K562 (cell line): Measurements from ENCODE around the gene PAIP2. TPM values are rescaled to one million over a fixed set of nuclear protein-coding genes. Genes with fewer than 3 reads are reported as not detected.

ENCODE experiments used
- CREM ChIP-seq: IDR thresholded peaks from 2 replicates; pipeline ENCODE4 v1.6.1; 2014; ENCODE audit warnings: antibody characterized with exemption, low read depth
- E4F1 ChIP-seq: fragments of 250-450 bp; sonication (Bioruptor Pico); IDR thresholded peaks from 2 replicates; pipeline ENCODE4 v1.5.0; 2021; ENCODE audit warnings: mild to moderate bottlenecking, borderline replicate concordance
- HSF4 ChIP-seq: fragments of 250-450 bp; sonication (Bioruptor Pico); IDR thresholded peaks from 2 replicates; pipeline ENCODE4 v2.1.2; 2022; ENCODE audit warnings: mild to moderate bottlenecking, moderate library complexity, borderline replicate concordance
- MEF2D ChIP-seq: conservative IDR thresholded peaks from 2 replicates; pipeline ENCODE4 v1.6.1; 2016; ENCODE audit warnings: low read depth, missing genetic modification characterization, missing compliant biosample characterization
- MNT ChIP-seq, 2 experiments: fragments of 450-650 bp; conservative IDR thresholded peaks; 2 replicates each; pipeline ENCODE4 v1.6.1; 2017; ENCODE audit warnings: mild to moderate bottlenecking in 2 of 2, moderate library complexity in 2 of 2
- MYC ChIP-seq, 2 experiments: fragments of 250-450 bp in 1 of 2; sonication (Bioruptor Pico) in 1 of 2; IDR thresholded peaks; 2 replicates each; pipeline versions ENCODE4 v1.5.1 to v1.6.1; 2012 to 2021; ENCODE audit warnings: low read depth in 2 of 2, borderline replicate concordance in 1 of 2, improper control_type of control experiment in 1 of 2, low read length in 1 of 2, mild to moderate bottlenecking in 1 of 2, moderate library complexity in 1 of 2
- NFRKB ChIP-seq: fragments of 450-650 bp; IDR thresholded peaks from 2 replicates; pipeline ENCODE4 v1.6.1; 2016; ENCODE audit warnings: low read depth
- PHTF2 ChIP-seq: fragments of 250-450 bp; sonication (Bioruptor Pico); IDR thresholded peaks from 2 replicates; pipeline ENCODE4 v1.5.0; 2021; ENCODE audit warnings: mild to moderate bottlenecking
- POLR3G ChIP-seq: IDR thresholded peaks from 2 replicates; pipeline ENCODE4 v1.6.1; 2011; ENCODE audit not compliant: insufficient read length, insufficient replicate concordance; ENCODE audit errors: extremely low read depth
- SAFB ChIP-seq: fragments of 200-400 bp; formaldehyde crosslinking; IDR thresholded peaks from 2 replicates; pipeline ENCODE4 v1.6.1; 2017; ENCODE audit warnings: low read depth, low read length, borderline replicate concordance
- SMARCC2 ChIP-seq: fragments of 450-650 bp; IDR thresholded peaks from 2 replicates; pipeline ENCODE4 v1.6.1; 2017; ENCODE audit warnings: antibody characterized with exemption, moderate library complexity, mild to moderate bottlenecking, low read depth
- SP1 ChIP-seq: sonication (generic); formaldehyde crosslinking; IDR thresholded peaks from 2 replicates; pipeline ENCODE4 v1.8.1; 2022; ENCODE audit warnings: mild to moderate bottlenecking, missing genetic modification reagents
- TAF7 ChIP-seq: fragments of 450-650 bp; IDR thresholded peaks from 2 replicates; pipeline ENCODE4 v1.6.1; 2016; ENCODE audit warnings: missing genetic modification characterization, missing compliant biosample characterization
- XRCC4 ChIP-seq: IDR thresholded peaks from one replicate; pipeline ENCODE4 v1.6.1; 2011; ENCODE audit not compliant: insufficient read depth, insufficient read length; ENCODE audit errors: extremely low read depth
- ZNF121 ChIP-seq: sonication (generic); formaldehyde crosslinking; conservative IDR thresholded peaks from 2 replicates; pipeline ENCODE4 v1.8.0; 2022; ENCODE audit warnings: missing genetic modification reagents
- ZNF512 ChIP-seq: IDR thresholded peaks from 2 replicates; pipeline ENCODE4 v1.6.1; 2016; ENCODE audit warnings: missing genetic modification characterization, missing compliant biosample characterization
- ZNF644 ChIP-seq: fragments of 200-800 bp; sonication (Bioruptor generic); IDR thresholded peaks from 2 replicates; pipeline ENCODE4 v1.6.1; 2016; ENCODE audit warnings: low read depth, missing genetic modification characterization, missing compliant biosample characterization
- ZNF668 ChIP-seq: fragments of 250-450 bp; sonication (Bioruptor Pico); IDR thresholded peaks from 2 replicates; pipeline ENCODE4 v1.8.0; 2022; ENCODE audit warnings: mild to moderate bottlenecking, inconsistent platforms
- polyA plus RNA-seq, 8 experiments: library from polyadenylated mRNA; depleted of rRNA in 4 of 8; stranded (reverse) in 5 of 8; unstranded in 3 of 8; fragments of >200 nt; fragmentation: Nextera tagmentation in 2 of 8; fragmentation: Illumina TruSeq in 1 of 8; extraction: Ambion mirVana in 2 of 8; extraction: Trizol in 1 of 8; gene quantifications; 2 replicates each; pipeline versions ENCODE4 v1.2.1 to v1.2.3, GENCODE V29; 2011 to 2014; ENCODE audit warnings: inconsistent platforms in 1 of 8, missing spikeins in 1 of 8
- total RNA-seq, 7 experiments: library from RNA; depleted of rRNA in 6 of 7; stranded (reverse); fragments of >200 nt in 6 of 7; fragmentation: Illumina TruSeq in 2 of 7; extraction: Trizol in 2 of 7; gene quantifications; 2 replicates each; pipeline versions ENCODE4 v1.2.1 to v1.2.3, GENCODE V29; 2011 to 2021; ENCODE audit warnings: low replicate concordance in 1 of 7

Gene PAIP2
- total and polyA plus RNA-seq, 9 of the 15 experiments (the other 6 are each of a cell fraction or from before 2014, with no cell fraction given) = 78.3 to 187 (median 128) TPM

GRCh38 chr5:139299486-139299885 is 42.2 kb upstream of the PAIP2 start (continued):
- TF ChIP-seq MEF2D (tag) (no peak), TAF7 (no peak), ZNF121 (CRISPR knock-in tag) (no peak), E4F1 (no peak), SAFB (no peak), MYC (IDR thresholded peaks at IDR 0.05; ENCODE audit: low read depth, low read length) (no peak), MYC (CRISPR knock-in tag; IDR thresholded peaks at IDR 0.05; ENCODE audit: borderline replicate concordance, low read depth) (no peak), ZNF512 (no peak), SMARCC2 (no peak), ZNF644 (tag) (no peak), MNT (conservative IDR thresholded peaks at IDR 0.05) (no peak), POLR3G (no peak), HSF4 (CRISPR knock-in tag) (no peak), PHTF2 (CRISPR knock-in tag) (no peak), XRCC4 (no peak), NFRKB (no peak), SP1 (CRISPR knock-in tag) (0 out of 2 replicates have a peak, but pooled peaks have one; percentile 33), ZNF668 (no peak), CREM (no peak)
